Stimulated activated CD4-positive, alpha-beta T cell treated with anti-CD3 and anti-CD28 coated beads, Interleukin-12 subunit alpha, Interleukin-12 subunit beta, amount 100 ng/mL, for 48 hours (primary cell): ENCODE measurements around the gene HNRNPF.
"Not testable (repeated sequence)": the region's sequence is repeated elsewhere in the genome, so short reads cannot be mapped to it uniquely, and the experiment has no call there.

ENCODE experiments used
- DNase-seq, 3 donors: peaks; one replicate each; pipeline ENCODE4 v3.0.0-alpha.2; 2020; ENCODE audit warnings: low read depth in 2 of 3, low spot score in 1 of 3

HNRNPF gene

GRCh38 chr10:43398939-43399319 lies 10.1 kb downstream of the HNRNPF start:
- DNase-seq = no peak

GRCh38 chr10:43396928-43397624 lies 11.9 kb downstream of the HNRNPF start:
- DNase-seq = peak; percentile 74 to 85 (median 83)

GRCh38 chr10:43396061-43396927 lies 12.7 kb downstream of the HNRNPF start:
- DNase-seq = peak; percentile 68 to 81 (median 74)

- DNase-seq = peak in 1 of 3 donors; percentile 51
These were observed 13.4 kb downstream of the HNRNPF start for GRCh38 chr10:43395571-43396060.

GRCh38 chr10:43394868-43395267 lies 14.1 kb downstream of the HNRNPF start:
- DNase-seq = no peak

GRCh38 chr10:43393606-43394360 lies 15.2 kb downstream of the HNRNPF start:
- no peak for DNase-seq

GRCh38 chr10:43393186-43393585 lies 15.8 kb downstream of the HNRNPF start:
- DNase-seq = not testable (repeated sequence)

- DNase-seq = no peak
These were observed 16.2 kb downstream of the HNRNPF start for GRCh38 chr10:43392748-43393147.

GRCh38 chr10:43391496-43391895 lies 17.5 kb downstream of the HNRNPF start:
- no peak for DNase-seq

- DNase-seq = no peak
These were observed 18.2 kb downstream of the HNRNPF start for GRCh38 chr10:43390759-43391158.

GRCh38 chr10:43390333-43390732 lies 18.7 kb downstream of the HNRNPF start:
- no peak for DNase-seq

- DNase-seq = no peak
These were observed 19.1 kb downstream of the HNRNPF start for GRCh38 chr10:43389867-43390266.

GRCh38 chr10:43387678-43388032 lies 21.3 kb downstream of the HNRNPF start:
- DNase-seq = no peak

- no peak for DNase-seq
These were observed 21.9 kb downstream of the HNRNPF start for GRCh38 chr10:43386981-43387677.

GRCh38 chr10:43386549-43386948 lies 22.4 kb downstream of the HNRNPF start:
- no peak for DNase-seq

- DNase-seq = no peak
These were observed 23.5 kb downstream of the HNRNPF start for GRCh38 chr10:43385412-43386004.

- DNase-seq = no peak
These were observed 24.4 kb downstream of the HNRNPF start for GRCh38 chr10:43384252-43385221.

- no peak for DNase-seq
These were observed 25.6 kb downstream of the HNRNPF start for GRCh38 chr10:43383204-43383971.
